HepG2 (cell line): ENCODE data around the gene ARHGEF11.

ENCODE experiments used
- FOXJ3 ChIP-seq: sonication (generic); formaldehyde crosslinking; IDR thresholded peaks from 2 replicates; pipeline ENCODE4 v1.4.0; 2020; ENCODE audit warnings: missing genetic modification reagents, mild to moderate bottlenecking, borderline replicate concordance
- MXI1 ChIP-seq: IDR thresholded peaks from 3 replicates; pipeline ENCODE4 v1.6.1; 2012; ENCODE audit warnings: low read depth, low read length, inconsistent platforms, borderline replicate concordance
- POLR2AphosphoS5 ChIP-seq: IDR thresholded peaks from 2 replicates; pipeline ENCODE4 v1.6.1; 2012; ENCODE audit warnings: low read depth, low read length
- SRF ChIP-seq: IDR thresholded peaks from 2 replicates; pipeline ENCODE4 v1.6.1; 2011; ENCODE audit warnings: mild to moderate bottlenecking, low read depth, low read length, moderate library complexity
- SRSF9 ChIP-seq: fragments of 200-400 bp; formaldehyde crosslinking; IDR thresholded peaks from 2 replicates; pipeline ENCODE4 v1.6.1; 2018; ENCODE audit warnings: borderline replicate concordance, mild to moderate bottlenecking, low read depth, low read length; ENCODE audit not compliant: insufficient read depth, poor library complexity, severe bottlenecking

- TF ChIP-seq MXI1, result no peak
- no peak for TF ChIP-seq FOXJ3 (CRISPR knock-in tag)
- TF ChIP-seq SRSF9, result no peak
- no peak for TF ChIP-seq POLR2AphosphoS5
- no peak for TF ChIP-seq SRF
Observed at GRCh38 chr1:157025385-157025784, 20.2 kb downstream of the ARHGEF11 start.
